ENCODE results near the gene CSMD2.

The CSMD2 gene

DNA sequence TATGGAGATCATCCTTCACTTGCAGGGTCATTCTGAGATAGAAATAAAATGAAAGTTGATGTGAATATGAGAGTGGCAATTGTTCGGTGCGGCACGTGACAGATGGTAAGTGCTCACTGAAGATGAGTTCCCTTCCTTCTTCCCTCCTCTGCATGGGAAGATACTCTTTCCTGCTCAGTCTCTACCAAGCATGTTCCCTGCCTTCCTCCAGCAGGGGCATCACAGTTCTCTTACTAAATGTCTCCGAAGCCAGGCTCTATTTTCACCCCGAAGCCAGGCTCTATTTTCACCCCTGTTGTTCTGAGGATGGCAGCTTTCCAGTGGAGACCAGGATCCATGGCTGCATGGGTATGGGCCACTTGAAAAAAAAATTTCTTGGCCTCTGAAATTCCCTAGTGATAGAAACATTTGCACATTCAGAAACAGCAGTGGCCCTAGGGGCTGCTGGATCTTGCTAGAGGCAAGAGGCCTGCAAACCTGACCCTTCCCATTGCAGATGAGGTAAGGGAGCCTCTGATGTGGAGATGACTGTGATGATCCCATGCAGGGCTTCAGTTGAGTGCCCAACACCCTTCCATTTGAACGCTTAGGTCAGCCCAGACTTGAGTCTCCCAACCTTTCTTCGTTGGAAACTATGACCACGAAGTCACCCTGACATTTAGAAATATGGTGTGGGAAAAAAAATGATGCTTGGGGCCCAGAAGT is 424.8 kb downstream of the CSMD2 start:
- Histone ChIP-seq H3K4me3 (ENCODE audit: low read length in 2 of 2) (no peak overlapping the region), H3K4me1 (ENCODE audit: control insufficient read depth, insufficient read depth, low read length) (no peaks in the 10 kb centered on the region), H3K9ac (ENCODE audit: low read length in 2 of 2) (no peak overlapping the region), H3K27me3 (ENCODE audit: control insufficient read depth in 1 of 2, insufficient read depth in 2 of 2, low read length in 2 of 2) (peaks cover under 1 to 4% of the 10 kb centered on the region in 2 donors), H3K36me3 (ENCODE audit: control insufficient read depth in 2 of 2, insufficient read depth in 2 of 2, low read length in 2 of 2) (no peaks in the 10 kb centered on the region), H3K27ac (ENCODE audit: low read length) (no peak overlapping the region), H3K9me3 (ENCODE audit: control insufficient read depth in 2 of 2, low read length in 2 of 2) (no peaks in the 10 kb centered on the region)

DNA sequence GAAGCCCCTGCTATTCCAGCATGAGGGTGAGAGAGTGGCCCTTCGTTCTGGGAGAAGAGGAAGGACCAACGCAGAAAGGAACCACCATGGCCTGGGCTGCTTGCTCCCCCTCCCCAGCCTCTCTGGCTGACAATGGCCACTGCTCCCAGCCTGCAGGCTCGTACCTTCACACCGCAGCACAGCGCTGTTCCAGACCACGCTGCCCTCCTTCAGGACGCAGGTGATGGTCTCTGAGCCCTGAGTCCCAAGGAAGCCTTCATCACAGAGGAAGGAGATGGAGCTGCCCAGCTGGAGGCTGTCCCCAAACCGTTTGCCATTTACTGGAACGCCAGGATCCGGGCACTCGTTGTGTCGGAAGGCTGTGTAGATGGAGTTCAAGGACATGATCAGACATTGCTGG is 426.1 kb downstream of the CSMD2 start:
- Histone ChIP-seq H3K4me1 (ENCODE audit: control insufficient read depth, insufficient read depth, low read length) (no peaks in the 10 kb centered on the region), H3K9me3 (ENCODE audit: control insufficient read depth in 2 of 2, low read length in 2 of 2) (no peaks in the 10 kb centered on the region), H3K27ac (ENCODE audit: low read length) (no peak overlapping the region), H3K4me3 (ENCODE audit: low read length in 2 of 2) (no peak overlapping the region), H3K36me3 (ENCODE audit: control insufficient read depth in 2 of 2, insufficient read depth in 2 of 2, low read length in 2 of 2) (no peaks in the 10 kb centered on the region), H3K9ac (ENCODE audit: low read length in 2 of 2) (no peak overlapping the region), H3K27me3 (ENCODE audit: control insufficient read depth in 1 of 2, insufficient read depth in 2 of 2, low read length in 2 of 2) (peaks cover 2 to 4% of the 10 kb centered on the region in 2 donors)

DNA sequence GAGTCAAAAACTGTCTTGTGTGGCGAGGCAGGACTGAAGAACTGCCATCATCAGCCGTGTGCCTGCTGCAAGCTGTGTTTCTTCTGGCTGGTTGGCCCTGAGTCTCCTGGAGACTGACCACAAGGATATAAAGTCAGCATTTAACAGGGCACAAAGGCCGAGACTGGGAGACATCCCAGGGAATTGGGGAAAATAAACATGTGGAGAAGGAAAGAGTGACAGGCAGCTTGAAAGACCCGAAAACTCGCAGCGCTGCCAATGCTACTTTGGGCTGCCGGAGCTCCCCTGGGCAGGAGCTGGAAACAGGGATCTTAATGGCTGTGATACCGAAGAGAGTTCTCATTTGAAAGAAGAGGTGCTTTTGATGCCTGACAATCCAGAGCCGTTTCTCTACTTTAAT is 426.5 kb downstream of the CSMD2 start:
- Histone ChIP-seq H3K4me1 (ENCODE audit: control insufficient read depth, insufficient read depth, low read length) (no peaks in the 10 kb centered on the region), H3K9ac (ENCODE audit: low read length in 2 of 2) (no peak overlapping the region), H3K27ac (ENCODE audit: low read length) (no peak overlapping the region), H3K27me3 (ENCODE audit: control insufficient read depth in 1 of 2, insufficient read depth in 2 of 2, low read length in 2 of 2) (peaks cover 2 to 4% of the 10 kb centered on the region in 2 donors), H3K9me3 (ENCODE audit: control insufficient read depth in 2 of 2, low read length in 2 of 2) (no peaks in the 10 kb centered on the region), H3K4me3 (ENCODE audit: low read length in 2 of 2) (no peak overlapping the region), H3K36me3 (ENCODE audit: control insufficient read depth in 2 of 2, insufficient read depth in 2 of 2, low read length in 2 of 2) (no peaks in the 10 kb centered on the region)

DNA sequence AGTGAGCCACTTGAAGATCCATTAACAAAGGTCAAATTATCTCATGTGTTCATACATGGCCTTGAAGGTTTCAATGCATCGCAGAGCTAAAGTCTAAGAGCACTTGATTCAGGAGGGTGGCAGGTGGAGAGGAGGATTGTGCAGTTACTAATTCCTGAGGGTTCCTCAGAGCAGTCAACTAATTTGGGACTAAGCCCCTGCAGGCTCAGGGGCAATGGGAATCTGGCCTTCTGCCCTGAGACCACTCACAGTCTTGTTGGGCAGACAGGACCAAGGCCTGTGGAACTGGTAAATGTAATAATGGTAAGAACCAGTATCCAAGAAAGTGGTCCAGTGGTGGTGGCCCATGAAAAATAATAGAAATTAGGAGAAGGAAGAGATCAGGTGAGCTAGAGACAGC is 428.5 kb downstream of the CSMD2 start:
- no peak overlapping the region for H3K9ac ChIP-seq (ENCODE audit: low read length in 2 of 2)
- H3K27me3 ChIP-seq (ENCODE audit: control insufficient read depth in 1 of 2, insufficient read depth in 2 of 2, low read length in 2 of 2), result peaks cover 2 to 10% of the 10 kb centered on the region in 2 donors
- H3K9me3 ChIP-seq (ENCODE audit: control insufficient read depth in 2 of 2, low read length in 2 of 2), result no peaks in the 10 kb centered on the region
- no peaks in the 10 kb centered on the region for H3K36me3 ChIP-seq (ENCODE audit: control insufficient read depth in 2 of 2, insufficient read depth in 2 of 2, low read length in 2 of 2)
- no peak overlapping the region for H3K4me3 ChIP-seq (ENCODE audit: low read length in 2 of 2)
- no peaks in the 10 kb centered on the region for H3K4me1 ChIP-seq (ENCODE audit: control insufficient read depth, insufficient read depth, low read length)
- H3K27ac ChIP-seq (ENCODE audit: low read length), result no peak overlapping the region

DNA sequence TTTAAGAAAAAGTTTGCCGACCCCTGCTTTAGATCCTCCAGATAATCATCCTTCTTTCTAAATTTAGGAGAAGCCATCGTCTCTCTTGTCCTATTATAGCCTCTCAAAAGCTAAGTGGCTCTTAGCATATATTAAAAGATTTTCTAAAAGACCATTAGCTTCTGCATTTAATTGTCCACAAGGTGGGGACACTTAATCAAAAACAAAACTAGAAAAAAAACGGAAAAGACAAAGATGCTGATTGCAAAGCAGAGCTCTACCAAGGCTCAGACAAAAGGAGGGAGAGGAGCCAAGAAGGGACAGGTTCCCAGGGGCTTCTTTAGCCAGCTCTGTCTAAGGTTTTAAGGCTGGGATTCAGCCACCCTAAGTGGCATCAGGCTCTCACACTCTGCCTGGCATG is 429.4 kb downstream of the CSMD2 start:
- no peak overlapping the region for H3K4me3 ChIP-seq (ENCODE audit: low read length in 2 of 2)
- H3K9me3 ChIP-seq (ENCODE audit: control insufficient read depth in 2 of 2, low read length in 2 of 2), result no peaks in the 10 kb centered on the region
- H3K9ac ChIP-seq (ENCODE audit: low read length in 2 of 2), result no peak overlapping the region
- peaks cover 2 to 10% of the 10 kb centered on the region in 2 donors for H3K27me3 ChIP-seq (ENCODE audit: control insufficient read depth in 1 of 2, insufficient read depth in 2 of 2, low read length in 2 of 2)
- no peaks in the 10 kb centered on the region for H3K4me1 ChIP-seq (ENCODE audit: control insufficient read depth, insufficient read depth, low read length)
- no peaks in the 10 kb centered on the region for H3K36me3 ChIP-seq (ENCODE audit: control insufficient read depth in 2 of 2, insufficient read depth in 2 of 2, low read length in 2 of 2)
- no peak overlapping the region for H3K27ac ChIP-seq (ENCODE audit: low read length)

DNA sequence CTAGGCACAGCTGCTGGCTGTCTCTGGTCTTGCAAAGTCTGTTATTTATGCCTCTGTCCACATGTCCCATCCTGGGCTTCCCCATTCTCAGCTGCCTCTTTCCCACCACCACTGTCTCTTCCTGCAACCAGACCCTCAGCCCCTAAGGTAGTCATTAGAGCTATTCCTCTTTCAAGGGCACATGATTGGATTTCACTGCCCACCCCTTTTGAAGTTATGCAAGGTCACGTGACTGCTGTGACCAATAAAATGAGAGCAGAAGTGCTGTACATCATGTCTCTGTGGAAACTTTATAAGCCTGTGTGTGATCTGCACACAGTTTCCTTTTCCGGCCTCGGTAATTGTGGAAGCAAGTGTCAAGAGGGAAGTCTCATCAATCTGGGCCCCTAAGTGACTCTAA is 437.7 kb downstream of the CSMD2 start:
- no peaks in the 10 kb centered on the region for H3K4me1 ChIP-seq (ENCODE audit: control insufficient read depth, insufficient read depth, low read length)
- no peaks in the 10 kb centered on the region for H3K36me3 ChIP-seq (ENCODE audit: control insufficient read depth in 2 of 2, insufficient read depth in 2 of 2, low read length in 2 of 2)
- H3K9me3 ChIP-seq (ENCODE audit: control insufficient read depth in 2 of 2, low read length in 2 of 2), result no peaks in the 10 kb centered on the region
- no peak overlapping the region for H3K27ac ChIP-seq (ENCODE audit: low read length)
- no peak overlapping the region for H3K4me3 ChIP-seq (ENCODE audit: low read length in 2 of 2)
- H3K27me3 ChIP-seq (ENCODE audit: control insufficient read depth in 1 of 2, insufficient read depth in 2 of 2, low read length in 2 of 2), result no peaks in the 10 kb centered on the region
- H3K9ac ChIP-seq (ENCODE audit: low read length in 2 of 2), result no peak overlapping the region

DNA sequence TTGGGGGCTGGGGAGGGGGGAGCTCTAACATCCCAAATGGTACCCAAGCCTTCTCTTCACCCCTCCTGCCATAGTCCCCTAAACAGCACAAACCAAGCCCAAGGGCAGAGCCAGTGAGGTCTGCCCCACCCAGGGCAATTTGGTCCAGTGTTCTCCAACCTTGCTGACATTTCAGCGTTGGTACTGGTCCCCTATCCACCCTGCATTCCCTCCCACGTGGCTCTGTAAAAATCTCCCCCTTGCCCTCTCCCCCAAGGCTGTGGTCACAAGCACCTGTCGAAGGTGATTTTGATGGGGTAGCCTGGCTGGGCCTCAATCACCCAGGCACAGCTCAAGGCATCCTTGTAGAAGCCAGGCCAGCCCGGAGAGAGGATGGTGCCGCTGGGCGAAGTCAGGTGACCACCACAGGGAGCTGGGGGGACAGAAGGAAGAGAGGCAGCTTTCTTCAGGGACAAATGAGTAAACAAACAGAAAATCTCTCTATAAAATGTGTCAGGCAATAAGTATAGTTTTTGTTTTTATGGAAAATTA is 438.7 kb downstream of the CSMD2 start:
- Histone ChIP-seq H3K4me1 (ENCODE audit: control insufficient read depth, insufficient read depth, low read length) (no peaks in the 10 kb centered on the region), H3K9me3 (ENCODE audit: control insufficient read depth in 2 of 2, low read length in 2 of 2) (no peaks in the 10 kb centered on the region), H3K36me3 (ENCODE audit: control insufficient read depth in 2 of 2, insufficient read depth in 2 of 2, low read length in 2 of 2) (no peaks in the 10 kb centered on the region), H3K4me3 (ENCODE audit: low read length in 2 of 2) (no peak overlapping the region), H3K27ac (ENCODE audit: low read length) (no peak overlapping the region), H3K27me3 (ENCODE audit: control insufficient read depth in 1 of 2, insufficient read depth in 2 of 2, low read length in 2 of 2) (no peaks in the 10 kb centered on the region), H3K9ac (ENCODE audit: low read length in 2 of 2) (no peak overlapping the region)

DNA sequence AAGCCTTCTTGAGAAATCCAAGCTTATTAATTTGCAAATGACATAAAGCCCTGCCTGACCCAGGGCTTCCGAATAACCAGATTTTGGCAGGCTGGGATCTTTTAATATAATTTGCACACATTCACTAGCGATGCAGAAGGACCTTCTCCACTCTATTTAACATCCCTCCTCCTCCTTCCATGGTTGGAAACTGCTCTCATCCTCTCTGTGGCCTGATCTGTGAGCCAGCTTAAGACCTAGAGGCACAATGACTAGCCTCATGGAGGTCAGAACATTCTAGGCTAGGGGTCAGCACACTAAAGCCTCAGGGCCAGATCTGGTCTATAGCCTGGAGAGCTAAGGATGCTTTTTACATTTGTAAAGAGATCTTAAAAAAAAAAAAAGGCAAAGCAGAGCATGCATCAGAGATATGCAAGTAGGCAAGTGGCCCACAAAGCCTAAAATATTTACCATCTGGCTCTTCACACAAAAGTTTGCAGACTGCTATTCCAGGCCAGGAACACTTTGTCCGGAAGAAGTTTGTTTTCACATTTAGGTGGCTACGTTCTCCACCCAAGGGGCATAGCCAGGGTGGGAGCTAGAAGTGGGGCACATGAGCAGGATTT is 439.4 kb downstream of the CSMD2 start:
- Histone ChIP-seq H3K36me3 (ENCODE audit: control insufficient read depth in 2 of 2, insufficient read depth in 2 of 2, low read length in 2 of 2) (no peaks in the 10 kb centered on the region), H3K27ac (ENCODE audit: low read length) (no peak overlapping the region), H3K4me3 (ENCODE audit: low read length in 2 of 2) (no peak overlapping the region), H3K9me3 (ENCODE audit: control insufficient read depth in 2 of 2, low read length in 2 of 2) (no peaks in the 10 kb centered on the region), H3K9ac (ENCODE audit: low read length in 2 of 2) (no peak overlapping the region), H3K4me1 (ENCODE audit: control insufficient read depth, insufficient read depth, low read length) (no peaks in the 10 kb centered on the region), H3K27me3 (ENCODE audit: control insufficient read depth in 1 of 2, insufficient read depth in 2 of 2, low read length in 2 of 2) (no peaks in the 10 kb centered on the region)

DNA sequence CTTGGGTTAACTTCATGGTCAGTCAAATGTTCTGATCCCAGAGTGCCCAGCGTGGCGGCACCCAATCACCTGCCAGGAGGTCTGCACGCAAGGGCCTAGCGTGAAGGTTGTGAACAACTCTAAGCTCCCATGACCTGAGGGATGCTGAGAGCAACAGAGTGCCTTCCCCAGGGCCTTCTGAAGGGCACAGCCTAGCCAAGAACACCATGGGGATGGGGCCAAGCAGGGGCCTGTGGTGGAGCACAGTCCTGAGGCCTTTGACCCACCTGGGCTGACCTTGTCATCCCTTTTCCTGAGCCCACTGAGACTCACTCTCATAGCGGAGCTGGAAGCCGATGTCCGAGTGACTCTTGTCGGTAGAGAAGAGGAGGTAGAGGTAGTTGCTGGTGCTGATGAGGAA is 440.0 kb downstream of the CSMD2 start:
- no peaks in the 10 kb centered on the region for H3K9me3 ChIP-seq (ENCODE audit: control insufficient read depth in 2 of 2, low read length in 2 of 2)
- no peak overlapping the region for H3K27ac ChIP-seq (ENCODE audit: low read length)
- no peaks in the 10 kb centered on the region for H3K36me3 ChIP-seq (ENCODE audit: control insufficient read depth in 2 of 2, insufficient read depth in 2 of 2, low read length in 2 of 2)
- no peaks in the 10 kb centered on the region for H3K4me1 ChIP-seq (ENCODE audit: control insufficient read depth, insufficient read depth, low read length)
- no peak overlapping the region for H3K4me3 ChIP-seq (ENCODE audit: low read length in 2 of 2)
- no peak overlapping the region for H3K9ac ChIP-seq (ENCODE audit: low read length in 2 of 2)
- H3K27me3 ChIP-seq (ENCODE audit: control insufficient read depth in 1 of 2, insufficient read depth in 2 of 2, low read length in 2 of 2), result no peaks in the 10 kb centered on the region

DNA sequence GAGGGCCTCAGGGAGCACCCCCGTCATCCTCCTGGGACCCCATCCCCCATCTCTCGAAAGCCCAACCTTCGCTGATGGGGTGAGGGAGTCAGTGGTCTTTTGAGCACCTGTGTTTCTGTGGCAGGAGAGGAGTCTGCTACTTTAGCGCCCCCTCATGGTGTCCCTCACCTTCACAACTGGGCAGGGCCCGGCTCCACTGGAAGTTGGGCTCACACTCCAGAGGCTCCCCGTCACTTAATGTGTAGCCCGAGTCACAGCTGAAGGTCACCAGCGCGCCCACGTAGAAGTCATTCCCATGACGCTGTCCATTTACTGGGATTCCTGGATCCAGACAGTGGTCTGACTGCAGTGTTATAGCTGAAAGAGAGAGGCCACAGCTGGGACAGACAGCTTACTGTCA is 440.7 kb downstream of the CSMD2 start:
- Histone ChIP-seq H3K27me3 (ENCODE audit: control insufficient read depth in 1 of 2, insufficient read depth in 2 of 2, low read length in 2 of 2) (no peaks in the 10 kb centered on the region), H3K27ac (ENCODE audit: low read length) (no peak overlapping the region), H3K9ac (ENCODE audit: low read length in 2 of 2) (no peak overlapping the region), H3K36me3 (ENCODE audit: control insufficient read depth in 2 of 2, insufficient read depth in 2 of 2, low read length in 2 of 2) (no peaks in the 10 kb centered on the region), H3K9me3 (ENCODE audit: control insufficient read depth in 2 of 2, low read length in 2 of 2) (no peaks in the 10 kb centered on the region), H3K4me1 (ENCODE audit: control insufficient read depth, insufficient read depth, low read length) (no peaks in the 10 kb centered on the region), H3K4me3 (ENCODE audit: low read length in 2 of 2) (no peak overlapping the region)

DNA sequence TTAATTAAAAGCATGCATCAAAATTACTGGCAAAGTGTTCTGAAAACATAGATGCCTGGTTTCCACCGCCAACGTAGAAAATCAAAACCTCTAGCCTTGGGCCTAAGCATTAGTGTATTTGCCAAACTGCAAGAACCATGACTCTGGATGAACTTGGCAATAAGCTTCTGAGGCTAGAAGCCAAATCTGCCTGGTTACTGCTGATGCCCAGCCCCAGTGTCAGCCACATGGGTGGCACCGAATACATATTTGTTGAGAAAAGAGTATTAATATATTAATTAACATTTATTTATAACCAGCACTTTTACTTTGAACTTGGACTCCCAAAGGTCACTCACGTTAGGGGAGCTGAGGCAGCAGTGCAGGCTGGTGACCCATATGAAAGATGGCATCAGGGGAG is 441.8 kb downstream of the CSMD2 start:
- Histone ChIP-seq H3K9me3 (ENCODE audit: control insufficient read depth in 2 of 2, low read length in 2 of 2) (no peaks in the 10 kb centered on the region), H3K36me3 (ENCODE audit: control insufficient read depth in 2 of 2, insufficient read depth in 2 of 2, low read length in 2 of 2) (no peaks in the 10 kb centered on the region), H3K9ac (ENCODE audit: low read length in 2 of 2) (no peak overlapping the region), H3K27ac (ENCODE audit: low read length) (no peak overlapping the region), H3K27me3 (ENCODE audit: control insufficient read depth in 1 of 2, insufficient read depth in 2 of 2, low read length in 2 of 2) (no peaks in the 10 kb centered on the region), H3K4me3 (ENCODE audit: low read length in 2 of 2) (no peak overlapping the region), H3K4me1 (ENCODE audit: control insufficient read depth, insufficient read depth, low read length) (no peaks in the 10 kb centered on the region)
